OCI-LY7 (cell line): ENCODE results near the gene EPHB4. TPM values are rescaled to one million over a fixed set of nuclear protein-coding genes. Genes with fewer than 3 reads are reported as not detected.

Source experiments
- BruUV-seq: library from RNA; stranded (reverse); fragments of 400-500 nt; replicated peaks from 2 replicates; lab custom pipeline; 2021; lab: Mats Ljungman, UMichigan
- CTCF ChIA-PET: fragments of 300-600 bp; sonication (Branson Sonifier 250); formaldehyde crosslinking; loops from one replicate; lab custom pipeline; 2022; ENCODE audit warnings: antibody characterized with exemption; ENCODE audit not compliant: unreplicated experiment; lab: Charles Lee
- POLR2A ChIA-PET: fragments of 300-600 bp; sonication (Branson Sonifier 250); formaldehyde crosslinking; loops from one replicate; lab custom pipeline; 2022; ENCODE audit warnings: antibody characterized with exemption; lab: Charles Lee
- DNase-seq: peaks from one replicate; pipeline ENCODE4 v3.0.0-alpha.2; 2015; ENCODE audit warnings: low spot score
- H2AFZ ChIP-seq: fragments of 200-600 bp; sonication (generic), shearing (Covaris generic); 2 replicates; pipeline ENCODE4 v1.6.1; 2014; ENCODE audit warnings: mild to moderate bottlenecking, antibody characterized with exemption, low read length, moderate library complexity
- H3K27ac ChIP-seq: fragments of 200-600 bp; sonication (generic); 2 replicates; pipeline ENCODE4 v1.5.1; 2014; ENCODE audit warnings: mixed run types, low read depth, mild to moderate bottlenecking, moderate library complexity, low read length, inconsistent platforms; ENCODE audit not compliant: poor library complexity, severe bottlenecking
- H3K36me3 ChIP-seq: fragments of 200-600 bp; sonication (generic); 2 replicates; pipeline ENCODE4 v1.6.1; 2014; ENCODE audit warnings: mild to moderate bottlenecking, antibody characterized with exemption, low read length, moderate library complexity, mixed read lengths; ENCODE audit not compliant: insufficient read depth
- H3K4me1 ChIP-seq: fragments of 200-600 bp; sonication (generic); 2 replicates; pipeline ENCODE4 v1.5.1; 2014; ENCODE audit warnings: mild to moderate bottlenecking, low read length; ENCODE audit not compliant: insufficient read depth, poor library complexity, severe bottlenecking
- H3K4me2 ChIP-seq: fragments of 200-600 bp; sonication (generic); 2 replicates; pipeline ENCODE4 v1.6.1; 2014; ENCODE audit warnings: mild to moderate bottlenecking, low read length
- H3K4me3 ChIP-seq: fragments of 200-600 bp; sonication (generic); 2 replicates; pipeline ENCODE4 v1.5.1; 2014; ENCODE audit warnings: mild to moderate bottlenecking, low read depth, low read length; ENCODE audit not compliant: poor library complexity, severe bottlenecking
- H3K79me2 ChIP-seq: fragments of 200-600 bp; sonication (generic); 2 replicates; pipeline ENCODE4 v1.6.1; 2016; ENCODE audit warnings: low read depth, mild to moderate bottlenecking, low read length, moderate library complexity, mixed read lengths; ENCODE audit not compliant: insufficient read depth
- H3K9me2 ChIP-seq: fragments of 200-600 bp; sonication (generic); 2 replicates; pipeline ENCODE4 v1.6.1; 2016; ENCODE audit warnings: mild to moderate bottlenecking, low read length, mixed read lengths; ENCODE audit not compliant: insufficient read depth
- H3K9me3 ChIP-seq: fragments of 200-600 bp; sonication (generic); 2 replicates; pipeline ENCODE4 v1.6.1; 2014; ENCODE audit warnings: mild to moderate bottlenecking, mixed run types, low read length, mixed read lengths
- H4K20me1 ChIP-seq: fragments of 200-600 bp; sonication (generic); 2 replicates; pipeline ENCODE4 v1.6.1; 2014; ENCODE audit warnings: mild to moderate bottlenecking, antibody characterized with exemption, low read length, moderate library complexity, mixed read lengths; ENCODE audit not compliant: insufficient read depth
- EZH2phosphoT487 ChIP-seq: fragments of 200-600 bp; sonication (generic); IDR thresholded peaks from 2 replicates; pipeline ENCODE4 v1.6.1; 2018; ENCODE audit warnings: low read depth, borderline replicate concordance, mild to moderate bottlenecking, mixed run types, antibody characterized with exemption, low read length, moderate library complexity, mixed read lengths
- intact Hi-C: fragments of 100-400 bp; cut with micrococcal nuclease; formaldehyde crosslinking; loops from one replicate; pipeline ENCODE4 v1.10.0; 2022; ENCODE audit not compliant: unreplicated experiment
- total RNA-seq, 2 experiments: library from RNA; depleted of rRNA in 1 of 2; stranded (reverse); fragments of >200 nt in 1 of 2; shearing (Covaris generic) in 1 of 2; gene quantifications; 2 replicates each; pipeline ENCODE4 v1.2.3, GENCODE V29; 2014 to 2022
- TF ChIP-seq, protein P1 (sequence below): fragments of 200-600 bp; sonication (generic); conservative IDR thresholded peaks from 2 replicates; pipeline ENCODE4 v1.5.1; 2014; ENCODE audit warnings: mild to moderate bottlenecking, antibody characterized with exemption, low read length, moderate library complexity, mixed read lengths

EPHB4 gene
- total RNA-seq, 2 experiments from 2014 or later = 4.2 to 7.3 TPM

DNA sequence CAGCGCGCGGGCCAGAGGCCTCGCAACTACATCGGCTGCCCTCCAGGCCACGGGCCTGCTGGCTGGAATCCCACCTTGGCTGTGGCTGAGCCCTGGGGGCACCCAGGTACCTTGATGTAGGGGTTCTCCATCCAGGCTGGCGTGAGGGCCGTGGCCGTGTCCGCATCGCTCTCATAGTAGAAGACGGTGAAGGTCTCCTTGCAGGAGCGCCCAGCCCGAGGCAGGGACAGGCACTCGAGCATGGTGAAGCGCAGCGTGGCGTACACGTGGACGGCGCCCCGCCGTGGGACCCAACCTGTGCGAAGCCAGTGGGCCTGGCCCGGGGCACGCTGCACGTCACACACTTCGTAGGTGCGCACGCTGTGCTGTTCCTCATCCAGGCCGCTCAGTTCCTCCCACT lies 3.8 kb downstream of the EPHB4 start:
- BruUV-seq = no TSS peak
- H2AFZ ChIP-seq = no peak overlapping the region
- ChIA-PET CTCF (no interaction called here), POLR2A (no interaction called here)
- H3K4me1 ChIP-seq = no peaks in the 10 kb centered on the region
- H3K4me3 ChIP-seq = no peak overlapping the region
- H3K27ac ChIP-seq = no peak overlapping the region
- intact Hi-C loops = no loop called here
- no peak for DNase-seq
- H3K79me2 ChIP-seq = no peaks in the 10 kb centered on the region
- H3K36me3 ChIP-seq = no peaks in the 10 kb centered on the region
- TF ChIP-seq, protein P1, sequence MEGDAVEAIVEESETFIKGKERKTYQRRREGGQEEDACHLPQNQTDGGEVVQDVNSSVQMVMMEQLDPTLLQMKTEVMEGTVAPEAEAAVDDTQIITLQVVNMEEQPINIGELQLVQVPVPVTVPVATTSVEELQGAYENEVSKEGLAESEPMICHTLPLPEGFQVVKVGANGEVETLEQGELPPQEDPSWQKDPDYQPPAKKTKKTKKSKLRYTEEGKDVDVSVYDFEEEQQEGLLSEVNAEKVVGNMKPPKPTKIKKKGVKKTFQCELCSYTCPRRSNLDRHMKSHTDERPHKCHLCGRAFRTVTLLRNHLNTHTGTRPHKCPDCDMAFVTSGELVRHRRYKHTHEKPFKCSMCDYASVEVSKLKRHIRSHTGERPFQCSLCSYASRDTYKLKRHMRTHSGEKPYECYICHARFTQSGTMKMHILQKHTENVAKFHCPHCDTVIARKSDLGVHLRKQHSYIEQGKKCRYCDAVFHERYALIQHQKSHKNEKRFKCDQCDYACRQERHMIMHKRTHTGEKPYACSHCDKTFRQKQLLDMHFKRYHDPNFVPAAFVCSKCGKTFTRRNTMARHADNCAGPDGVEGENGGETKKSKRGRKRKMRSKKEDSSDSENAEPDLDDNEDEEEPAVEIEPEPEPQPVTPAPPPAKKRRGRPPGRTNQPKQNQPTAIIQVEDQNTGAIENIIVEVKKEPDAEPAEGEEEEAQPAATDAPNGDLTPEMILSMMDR = no peak
- TF ChIP-seq EZH2phosphoT487 = no peak
- H3K4me2 ChIP-seq = no peak overlapping the region
- H3K9me3 ChIP-seq = no peaks in the 10 kb centered on the region
- H3K9me2 ChIP-seq = no peaks in the 10 kb centered on the region
- H4K20me1 ChIP-seq = no peaks in the 10 kb centered on the region

DNA sequence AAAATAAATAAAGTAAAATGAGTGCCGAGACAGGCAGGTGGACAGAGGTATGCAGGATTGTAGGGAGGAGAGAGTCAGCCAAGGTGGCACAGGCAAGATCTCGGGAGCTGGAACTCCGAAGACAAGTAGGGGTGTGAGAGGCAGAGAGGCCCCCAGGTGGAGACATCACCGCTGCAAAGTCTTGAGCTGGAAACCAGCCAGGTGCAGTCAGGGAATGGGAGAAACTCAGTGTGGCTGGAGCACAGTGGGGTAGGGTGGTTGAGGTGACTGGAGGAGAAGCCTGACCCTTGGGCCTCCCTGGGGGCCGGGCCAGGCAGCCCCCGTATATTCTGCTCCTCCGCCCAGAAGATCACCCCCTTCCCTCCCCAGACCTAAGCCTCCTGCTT lies 4.2 kb downstream of the EPHB4 start:
- intact Hi-C loops = no loop called here

More for the DNA sequence above, 4.2 kb downstream of the EPHB4 start:
- CTCF ChIA-PET = interaction anchor here (0.5 kb wide), 1 partner anchor 52 kb away, joined by 3 read pairs; the partner anchor contains the start of gene SRRT
- no TSS peak for BruUV-seq
- Histone ChIP-seq H4K20me1 (no peaks in the 10 kb centered on the region), H3K9me3 (no peaks in the 10 kb centered on the region), H3K9me2 (no peaks in the 10 kb centered on the region), H3K4me1 (no peaks in the 10 kb centered on the region), H2AFZ (no peak overlapping the region), H3K4me2 (no peak overlapping the region), H3K4me3 (no peak overlapping the region), H3K36me3 (no peaks in the 10 kb centered on the region), H3K27ac (no peak overlapping the region), H3K79me2 (no peaks in the 10 kb centered on the region)
- no peak for DNase-seq
- POLR2A ChIA-PET = no interaction called here
- TF ChIP-seq EZH2phosphoT487 = no peak
- TF ChIP-seq, protein P1 = no peak
